NCI-H82 treated with DMSO at 0.1 percent for 48 hours (cell line): ENCODE results near the gene SMYD3.
A peak's percentile ranks its signal among the peaks of the same experiment; 100 is the strongest.

Experiments used
- DNase-seq: peaks from one replicate; lab custom pipeline; 2025; ENCODE audit not compliant: unreplicated experiment; lab: John Stamatoyannopoulos, UW

The SMYD3 gene

GRCh38 chr1:246317332-246318035 lies 189.6 kb downstream of the SMYD3 start:
- DNase-seq = no peak

GRCh38 chr1:246311461-246311860 lies 195.6 kb downstream of the SMYD3 start:
- no peak for DNase-seq

GRCh38 chr1:246309247-246309884 lies 197.7 kb downstream of the SMYD3 start:
- DNase-seq = no peak

GRCh38 chr1:246308533-246309075 lies 198.5 kb downstream of the SMYD3 start:
- DNase-seq = no peak

- DNase-seq = peak; percentile 69
Measured at GRCh38 chr1:246306415-246307037, 200.6 kb downstream of the SMYD3 start.

- DNase-seq = peak; percentile 83
Measured at GRCh38 chr1:246304484-246305259, 202.4 kb downstream of the SMYD3 start.

- no peak for DNase-seq
Measured at GRCh38 chr1:246302711-246303317, 204.3 kb downstream of the SMYD3 start.

GRCh38 chr1:246302251-246302625 lies 204.8 kb downstream of the SMYD3 start:
- no peak for DNase-seq

- no peak for DNase-seq
Measured at GRCh38 chr1:246301553-246302250, 205.4 kb downstream of the SMYD3 start.

- no peak for DNase-seq
Measured at GRCh38 chr1:246300626-246301549, 206.2 kb downstream of the SMYD3 start.

GRCh38 chr1:246297279-246298265 lies 209.5 kb downstream of the SMYD3 start:
- no peak for DNase-seq

GRCh38 chr1:246295968-246296367 lies 211.1 kb downstream of the SMYD3 start:
- no peak for DNase-seq

GRCh38 chr1:246295340-246295739 lies 211.7 kb downstream of the SMYD3 start:
- DNase-seq = no peak

GRCh38 chr1:246294263-246294662 lies 212.8 kb downstream of the SMYD3 start:
- no peak for DNase-seq

GRCh38 chr1:246293366-246294121 lies 213.5 kb downstream of the SMYD3 start:
- no peak for DNase-seq

- DNase-seq = no peak
Measured at GRCh38 chr1:246292571-246292970, 214.5 kb downstream of the SMYD3 start.

GRCh38 chr1:246291127-246291526 lies 216.0 kb downstream of the SMYD3 start:
- DNase-seq = no peak
